DND-41 (cell line): ENCODE measurements around the gene UTP15.
A peak's percentile ranks its signal among the peaks of the same experiment; 100 is the strongest.

Experiments
- ATAC-seq: fragments of 200-7000 bp; cut with Tn5 transposase; 3 replicates; pipeline ENCODE4 v1.9.1; 2021; ENCODE audit warnings: low read depth; ENCODE audit not compliant: insufficient read depth
- DNase-seq: peaks from one replicate; pipeline ENCODE4 v3.0.0-alpha.2; 2020
- H2AFZ ChIP-seq: 2 replicates; pipeline ENCODE4 v1.6.0; 2012; ENCODE audit warnings: low read depth, low read length
- H3K27ac ChIP-seq: 2 replicates; pipeline ENCODE4 v1.5.1; 2012; ENCODE audit warnings: low read length, inconsistent platforms
- H3K27me3 ChIP-seq: fragments of 200-600 bp; sonication (generic); 2 replicates; pipeline ENCODE4 v1.6.0; 2012; ENCODE audit warnings: low read length, mild to moderate bottlenecking, inconsistent platforms; ENCODE audit not compliant: insufficient read depth, poor library complexity
- H3K36me3 ChIP-seq: 2 replicates; pipeline ENCODE4 v1.5.1; 2012; ENCODE audit warnings: low read length, inconsistent platforms; ENCODE audit not compliant: insufficient read depth
- H3K4me1 ChIP-seq: 2 replicates; pipeline ENCODE4 v1.5.1; 2012; ENCODE audit warnings: mild to moderate bottlenecking, low read length; ENCODE audit not compliant: insufficient read depth
- H3K4me2 ChIP-seq: 2 replicates; pipeline ENCODE4 v1.6.0; 2012; ENCODE audit warnings: mild to moderate bottlenecking, moderate library complexity, low read length, inconsistent platforms; ENCODE audit not compliant: insufficient read depth
- H3K4me3 ChIP-seq, 2 experiments: fragments of 200-600 bp in 1 of 2; shearing (Covaris generic) in 1 of 2; 2 replicates each; pipeline ENCODE4 v1.5.1; 2012 to 2016; ENCODE audit warnings: inconsistent platforms in 2 of 2, low read length in 2 of 2, mild to moderate bottlenecking in 2 of 2, low read depth in 1 of 2, moderate library complexity in 1 of 2
- H3K79me2 ChIP-seq: 2 replicates; pipeline ENCODE4 v1.6.0; 2012; ENCODE audit warnings: low read length, inconsistent platforms; ENCODE audit not compliant: insufficient read depth
- H3K9ac ChIP-seq: 2 replicates; pipeline ENCODE4 v1.6.0; 2012; ENCODE audit warnings: low read depth, mild to moderate bottlenecking, inconsistent platforms, low read length, moderate library complexity
- H3K9me3 ChIP-seq: 2 replicates; pipeline ENCODE4 v1.5.1; 2012; ENCODE audit warnings: low read length, moderate library complexity, mild to moderate bottlenecking, inconsistent platforms; ENCODE audit not compliant: insufficient read depth, severe bottlenecking
- H4K20me1 ChIP-seq: 2 replicates; pipeline ENCODE4 v1.6.0; 2012; ENCODE audit warnings: low read length; ENCODE audit not compliant: insufficient read depth
- CTCF ChIP-seq: IDR thresholded peaks from 2 replicates; pipeline ENCODE4 v1.5.1; 2012; ENCODE audit warnings: borderline replicate concordance, low read length, moderate library complexity, mild to moderate bottlenecking; ENCODE audit not compliant: poor library complexity, severe bottlenecking; ENCODE audit errors: extremely low read depth
- EZH2 ChIP-seq: IDR thresholded peaks from 3 replicates; pipeline ENCODE4 v1.6.1; 2012; ENCODE audit warnings: borderline replicate concordance, low read depth, mild to moderate bottlenecking, moderate library complexity, low read length, inconsistent platforms; ENCODE audit not compliant: severe bottlenecking

The UTP15 gene

DNA sequence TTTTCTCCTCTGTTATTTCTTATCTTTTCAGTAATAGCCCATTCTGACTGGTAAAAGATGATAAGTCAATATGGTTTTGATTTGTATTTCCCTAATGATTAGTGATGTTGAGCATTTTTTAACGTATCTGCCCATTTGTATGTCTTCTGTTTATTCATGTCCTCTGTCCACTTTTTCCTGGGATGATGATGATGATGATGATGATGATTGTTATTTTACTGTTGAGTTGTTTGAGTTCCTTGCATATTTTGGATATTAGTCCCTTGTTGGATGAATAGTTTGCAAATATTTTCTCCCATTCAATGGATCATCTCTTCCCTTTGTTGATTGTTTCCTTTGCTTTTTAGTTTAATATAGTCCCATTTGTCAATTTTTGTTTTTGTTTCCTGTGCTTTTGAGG lies 27.0 kb downstream of the UTP15 start:
- Histone ChIP-seq H4K20me1 (no peaks in the 10 kb centered on the region), H3K9ac (no peak overlapping the region), H3K9me3 (no peaks in the 10 kb centered on the region), H3K27ac (no peak overlapping the region), H3K79me2 (no peaks in the 10 kb centered on the region), H3K4me2 (no peak overlapping the region), H3K4me1 (no peaks in the 10 kb centered on the region), H2AFZ (no peak overlapping the region), H3K27me3 (no peaks in the 10 kb centered on the region), H3K4me3 (no peak overlapping the region), H3K36me3 (no peaks in the 10 kb centered on the region)
- DNase-seq, result no peak
- TF ChIP-seq EZH2 (no peak), CTCF (no peak)
- ATAC-seq, result no peak

DNA sequence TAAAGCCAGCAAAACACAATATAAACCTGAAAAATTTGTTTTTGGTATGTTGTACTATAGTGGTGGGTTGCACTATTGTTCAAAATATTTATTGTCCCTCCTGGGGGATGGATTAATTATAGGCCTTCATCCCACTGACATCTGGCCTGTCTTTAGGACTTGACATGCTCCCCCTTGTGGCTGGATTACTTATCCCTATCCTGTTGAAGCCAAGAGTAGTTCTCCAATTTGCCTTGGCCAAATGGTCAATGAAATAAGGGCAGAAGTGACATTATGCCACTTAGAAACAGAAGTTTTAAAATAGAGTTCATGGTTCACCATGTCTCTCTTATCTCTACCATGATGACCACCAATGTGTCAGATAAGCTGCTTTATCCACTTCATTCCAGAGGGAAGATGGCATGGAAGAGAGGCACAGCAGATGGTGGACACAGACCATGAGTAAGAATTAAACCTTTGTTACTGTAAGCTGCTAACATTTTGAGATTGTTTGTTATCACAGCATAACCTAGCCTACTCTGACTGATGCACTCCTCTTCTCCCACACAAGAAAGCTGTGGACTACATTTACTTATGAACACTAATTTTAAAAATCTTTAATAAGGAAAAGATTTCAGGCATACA lies 31.3 kb downstream of the UTP15 start:
- Histone ChIP-seq H3K9ac (no peak overlapping the region), H3K79me2 (no peaks in the 10 kb centered on the region), H2AFZ (no peak overlapping the region), H4K20me1 (no peaks in the 10 kb centered on the region), H3K36me3 (no peaks in the 10 kb centered on the region), H3K4me2 (no peak overlapping the region), H3K27ac (no peak overlapping the region), H3K4me1 (no peaks in the 10 kb centered on the region), H3K27me3 (no peaks in the 10 kb centered on the region), H3K4me3 (no peak overlapping the region), H3K9me3 (peaks cover 4% of the 10 kb centered on the region)
- DNase-seq, result peak; percentile 9
- peak; percentile 50; the same call in 1 of the 3 replicates for ATAC-seq
- TF ChIP-seq EZH2 (no peak), CTCF (peak; percentile 65)

DNA sequence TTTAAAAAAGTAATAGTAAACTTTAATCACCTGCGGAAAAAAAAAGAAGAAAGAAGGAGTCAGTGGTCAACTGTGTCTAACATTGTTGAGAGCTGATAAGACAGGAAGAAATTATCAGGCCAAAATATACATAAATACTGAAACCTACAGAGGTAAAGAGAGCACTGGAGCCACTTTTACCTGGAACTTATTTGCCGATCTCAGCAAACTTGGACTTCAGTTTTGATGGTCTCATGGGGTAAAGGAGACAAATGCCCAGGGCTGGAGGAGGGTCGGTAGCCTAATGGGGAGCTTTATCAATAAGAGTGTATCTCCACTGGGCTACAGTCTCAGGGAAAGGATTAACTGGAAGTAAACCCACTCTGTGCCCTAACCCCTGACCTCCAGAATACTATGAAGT lies 33.8 kb downstream of the UTP15 start:
- H3K4me3 ChIP-seq, result no peak overlapping the region
- ATAC-seq, result no peak
- TF ChIP-seq EZH2 (no peak), CTCF (no peak)

More for the DNA sequence above, 33.8 kb downstream of the UTP15 start:
- no peaks in the 10 kb centered on the region for H3K4me1 ChIP-seq
- no peak overlapping the region for H3K27ac ChIP-seq
- peaks cover 4% of the 10 kb centered on the region for H3K9me3 ChIP-seq
- no peak overlapping the region for H2AFZ ChIP-seq
- no peaks in the 10 kb centered on the region for H3K79me2 ChIP-seq
- H3K36me3 ChIP-seq, result no peaks in the 10 kb centered on the region
- no peak for DNase-seq
- no peaks in the 10 kb centered on the region for H4K20me1 ChIP-seq
- H3K9ac ChIP-seq, result no peak overlapping the region
- no peak overlapping the region for H3K4me2 ChIP-seq
- no peaks in the 10 kb centered on the region for H3K27me3 ChIP-seq
